Heart right ventricle (tissue), 16 donors: ENCODE results near the gene CIT. TPM values are rescaled to one million over a fixed set of nuclear protein-coding genes. Genes with fewer than 3 reads are reported as not detected.
A peak's percentile ranks its signal among the peaks of the same experiment; 100 is the strongest.

Source experiments
- ATAC-seq, 8 donors: fragments of 200-7000 bp; cut with Tn5 transposase; one replicate each; pipeline ENCODE4 v1.9.1; 2020; ENCODE audit warnings: mild to moderate bottlenecking in 8 of 8, moderate library complexity in 8 of 8, moderate number of reproducible peaks in 1 of 8
- DNase-seq, 2 donors: peaks; one replicate each; pipeline ENCODE4 v3.0.0-alpha.2; 2020
- H3K27ac ChIP-seq, 10 donors: fragments of 200-600 bp; sonication (generic) in 2 of 10; one replicate each; pipeline versions ENCODE4 v1.5.0 to v1.8.0; 2020 to 2022; ENCODE audit warnings: mild to moderate bottlenecking in 3 of 10
- H3K27me3 ChIP-seq, 7 donors: fragments of 200-600 bp; one replicate each; pipeline ENCODE4 v1.8.0; 2021 to 2022; ENCODE audit warnings: mild to moderate bottlenecking in 2 of 7
- H3K36me3 ChIP-seq, 9 donors: fragments of 200-600 bp; sonication (generic) in 1 of 9; one replicate each; pipeline versions ENCODE4 v1.5.0 to v1.8.0; 2020 to 2022; ENCODE audit warnings: mild to moderate bottlenecking in 2 of 9
- H3K4me1 ChIP-seq, 9 donors: fragments of 200-600 bp; sonication (generic) in 1 of 9; one replicate each; pipeline versions ENCODE4 v1.5.0 to v1.8.0; 2020 to 2022; ENCODE audit warnings: mild to moderate bottlenecking in 4 of 9
- H3K4me3 ChIP-seq, 10 donors: fragments of 200-600 bp; sonication (generic) in 2 of 10; one replicate each; pipeline versions ENCODE4 v1.5.0 to v1.8.0; 2020 to 2022; ENCODE audit warnings: mild to moderate bottlenecking in 7 of 10, moderate library complexity in 2 of 10
- H3K9me3 ChIP-seq, 11 donors: fragments of 200-600 bp in 10 of 11; sonication (generic) in 2 of 11; one replicate each; pipeline versions ENCODE4 v1.5.0 to v1.8.0; 2013 to 2022; ENCODE audit warnings: mild to moderate bottlenecking in 2 of 11, control low read depth in 1 of 11, moderate library complexity in 1 of 11
- CTCF ChIP-seq, 9 donors: fragments of 200-600 bp; sonication (generic) in 2 of 9; IDR thresholded peaks; one replicate each; pipeline versions ENCODE4 v1.5.0 to v1.8.0; 2021 to 2022; ENCODE audit warnings: antibody characterized with exemption in 9 of 9, mild to moderate bottlenecking in 5 of 9, moderate library complexity in 1 of 9
- WGBS, 2 donors: extraction: QIAGEN DNeasy Blood & Tissue Kit; methylation state at CpG; one replicate each; pipeline ENCODE4 v1.1.7; 2013; ENCODE audit warnings: inconsistent platforms in 1 of 2; 5-methylcytosine and 5-hydroxymethylcytosine counted together
- intact Hi-C, 10 donors: fragments of 100-400 bp; cut with DNase I; formaldehyde crosslinking; loops; one replicate each; pipeline versions ENCODE4 v1.11.1 to v1.14.2; 2022
- polyA plus RNA-seq, 2 donors: library from polyadenylated mRNA; stranded (reverse); fragments of 200-250 nt; gene quantifications; one replicate each; pipeline ENCODE4 v1.2.3, GENCODE V29; 2013
- total RNA-seq, 10 donors: library from RNA; stranded (reverse); fragmentation: NEBNext Ultra II Directional in 3 of 10; extraction: Animal tissue kit (Norgen Biotek cat#: 25700) in 3 of 10; gene quantifications; one replicate each; pipeline versions ENCODE4 v1.2.1 to v1.2.4, GENCODE V29; 2021 to 2023
- donor health status: Arrhythmogenic right ventricular cardiomyopathy.
- donor health status: ischemic (EF 13 %, LVEDD 7.1; RV severe dilation, severe dysfunction).
- donor health status: healthy with polysubstance abuse.
- donor health status: DM: no; HTN: yes; CAD: no.
- donor health status: DM: no; HTN: no; CAD: no.
- donor health status: ischemic (EF 25% LVEDD 6.9; RV normal size, moderate dysfunction).
- donor health status: ischemic (EF 25% LVEDD 5.7; RV mildly dilated, moderate dysfunction).
- donor health status: healthy.
- donor health status: DM: yes; HTN: yes; CAD: no.
- donor health status: Ischemic cardiomyopathy.
- donor health status: ischemic (EF 35%, LVEDD 5.7; RV mildly dilated, moderate dysfunction).
- donor health status: nonischemic (EF 11% LVEDD 7.7; RV severe dilation, severe dysfunction).
- donor health status: DM: yes; HTN: yes; CAD: no.
- donor health status: PGD.
- donor health status: ischemic (EF 29% LVEDD 5.4; RV normal size, mild dysfunction).
- donor health status: nonischemic (EF 23%, LVEDD 6.1; RV moderate dilation, normal function).

Gene CIT
- total and polyA plus RNA-seq, 12 donors: 0.20 to 7.0 (median 0.92) TPM

- Histone ChIP-seq H3K4me3 (no peak overlapping the region), H3K4me1 (peaks cover 0 to 48% (median 19%) of the 10 kb centered on the region in 9 donors), H3K9me3 (no peaks in the 10 kb centered on the region), H3K27ac (peak overlapping the region in 2 of 10 donors; percentile 24 to 42), H3K27me3 (no peaks in the 10 kb centered on the region), H3K36me3 (peaks cover 0 to 35% (median 18%) of the 10 kb centered on the region in 9 donors)
- 65 to 76% methylated on average over 10 of the region's 10 CpGs for WGBS, 2 donors
- no peak for TF ChIP-seq CTCF (IDR thresholded peaks at IDR 0.05)
- ATAC-seq (no peak), DNase-seq (no peak)
- intact Hi-C loops: no loop called here
Measured at GRCh38 chr12:119684711-119685369, 192.3 kb downstream of the CIT start.

GRCh38 chr12:119683816-119684215 is 193.3 kb downstream of the CIT start:
- H3K4me1 ChIP-seq: peaks cover 0 to 58% (median 19%) of the 10 kb centered on the region in 9 donors
- TF ChIP-seq CTCF (IDR thresholded peaks at IDR 0.05): no peak
- no peaks in the 10 kb centered on the region for H3K27me3 ChIP-seq
- peak overlapping the region in 2 of 10 donors; percentile 22 to 42 for H3K27ac ChIP-seq
- intact Hi-C loops: no loop called here
- no peaks in the 10 kb centered on the region for H3K9me3 ChIP-seq
- ATAC-seq (no peak), DNase-seq (no peak)
- H3K4me3 ChIP-seq: no peak overlapping the region
- 82 to 84% methylated on average over 3 of the region's 3 CpGs for WGBS, 2 donors
- peaks cover 0 to 45% (median 27%) of the 10 kb centered on the region in 9 donors for H3K36me3 ChIP-seq

GRCh38 chr12:119683413-119683812 is 193.7 kb downstream of the CIT start:
- Histone ChIP-seq H3K27ac (peak overlapping the region in 1 of 10 donors; percentile 42), H3K4me1 (peaks cover 0 to 62% (median 19%) of the 10 kb centered on the region in 9 donors), H3K36me3 (peaks cover 0 to 49% (median 31%) of the 10 kb centered on the region in 9 donors), H3K27me3 (no peaks in the 10 kb centered on the region), H3K9me3 (no peaks in the 10 kb centered on the region), H3K4me3 (no peak overlapping the region)
- intact Hi-C loops: no loop called here
- no peak for ATAC-seq
- WGBS, 2 donors: 73 to 76% methylated on average over 6 of the region's 6 CpGs
- no peak for DNase-seq
- TF ChIP-seq CTCF (IDR thresholded peaks at IDR 0.05): no peak

- Histone ChIP-seq H3K9me3 (no peaks in the 10 kb centered on the region), H3K27me3 (no peaks in the 10 kb centered on the region), H3K27ac (peak overlapping the region in 6 of 10 donors; percentile 9 to 62 (median 19)), H3K4me1 (peaks cover 0 to 61% (median 19%) of the 10 kb centered on the region in 9 donors), H3K4me3 (no peak overlapping the region), H3K36me3 (peaks cover 0 to 50% (median 38%) of the 10 kb centered on the region in 9 donors)
- 63 to 72% methylated on average over 3 of the region's 3 CpGs for WGBS, 2 donors
- DNase-seq: no peak
- no peak for TF ChIP-seq CTCF (IDR thresholded peaks at IDR 0.05)
- intact Hi-C loops: no loop called here
- ATAC-seq: peak in 2 of 8 donors; percentile 51 to 71
Measured at GRCh38 chr12:119682639-119683252, 194.4 kb downstream of the CIT start.
